GM19025 (cell line): ENCODE data around the gene SYNGAP1.
"Not testable (repeated sequence)": the region's sequence is repeated elsewhere in the genome, so short reads cannot be mapped to it uniquely, and the experiment has no call there.

Experiments
- ATAC-seq: cut with Tn5 transposase; IDR thresholded peaks from one replicate; pipeline ENCODE4 v1.9.1; 2021; ENCODE audit warnings: mild to moderate bottlenecking, low read depth, moderate library complexity; ENCODE audit not compliant: unreplicated experiment

Gene SYNGAP1

DNA sequence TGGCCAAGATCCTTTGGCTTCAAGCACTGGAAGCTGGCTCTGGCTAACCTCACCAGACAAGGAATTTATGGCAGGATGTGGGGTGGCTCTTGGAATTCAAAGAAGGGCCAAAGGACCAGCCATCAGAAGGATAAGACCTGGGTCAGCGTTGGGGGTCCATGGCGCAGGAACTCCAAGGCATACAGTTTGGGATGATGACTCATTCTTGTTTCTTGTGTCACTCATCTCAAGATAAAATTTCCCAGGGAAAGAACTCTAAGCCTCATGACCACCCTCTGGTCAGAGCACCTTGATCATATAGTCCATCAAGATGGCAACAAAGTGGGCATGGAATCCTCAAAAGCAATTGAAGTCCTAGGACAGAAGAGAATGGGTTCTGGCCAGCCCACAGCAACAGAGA is 39.4 kb downstream of the SYNGAP1 start:
- no peak for ATAC-seq

GRCh38 chr6:33466075-33466735 is 46.3 kb downstream of the SYNGAP1 start:
- ATAC-seq: no peak

DNA sequence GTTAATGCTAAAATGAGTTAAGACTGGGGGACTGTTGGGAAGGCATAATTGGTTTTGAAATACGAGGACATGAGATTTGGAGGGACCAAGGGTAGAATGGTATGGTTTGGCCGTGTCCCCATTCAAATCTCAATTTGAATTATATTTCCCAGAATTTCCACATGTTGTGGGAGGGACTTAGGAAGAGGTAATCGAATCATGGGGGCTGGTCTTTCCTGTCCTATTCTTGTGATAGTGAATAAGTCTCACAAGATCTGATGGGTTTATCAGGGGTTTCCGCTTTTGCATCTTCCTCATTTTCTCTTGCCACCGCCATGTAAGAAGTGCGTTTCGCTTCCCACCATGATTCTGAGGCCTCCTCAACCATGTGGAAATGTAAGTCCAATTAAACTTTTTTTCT is 47.2 kb downstream of the SYNGAP1 start:
- ATAC-seq: no peak

DNA sequence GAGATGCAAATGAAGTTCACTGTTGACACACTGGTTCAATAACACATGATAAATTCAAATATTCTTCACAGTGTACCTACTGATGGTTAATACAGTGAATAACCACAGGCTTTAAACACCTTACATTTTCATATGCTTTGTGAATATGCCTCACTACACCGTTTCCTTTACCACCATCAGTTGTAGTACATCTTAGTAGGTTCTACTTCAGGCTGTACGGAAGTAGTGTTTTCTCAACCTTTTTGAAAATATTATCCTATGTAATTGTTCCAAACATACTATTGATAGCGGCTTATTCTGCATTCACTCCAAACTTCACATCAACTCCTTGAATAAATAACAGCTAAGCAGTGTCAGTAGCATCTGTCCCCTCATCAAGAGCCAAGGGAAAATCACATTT is 49.8 kb downstream of the SYNGAP1 start:
- ATAC-seq: no peak

GRCh38 chr6:33477864-33478263 is 58.0 kb downstream of the SYNGAP1 start:
- no peak for ATAC-seq

DNA sequence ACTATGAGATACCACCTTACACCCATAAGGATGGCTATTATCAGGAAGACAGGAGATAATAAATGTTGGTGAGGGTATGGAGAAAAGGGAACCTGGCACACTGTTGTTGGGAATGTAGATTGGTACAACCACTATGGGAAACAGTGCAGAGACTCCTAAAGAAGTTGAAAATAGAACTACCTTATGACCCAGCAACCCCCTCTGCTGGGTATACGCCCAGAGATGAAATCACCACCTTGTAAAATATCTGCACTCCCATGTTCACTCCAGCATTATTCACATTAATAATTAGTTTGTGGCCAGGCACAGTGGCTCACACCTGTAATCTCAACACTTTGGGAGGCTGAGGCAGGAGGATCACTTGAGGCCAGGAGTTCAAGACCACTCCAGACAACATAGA is 61.3 kb downstream of the SYNGAP1 start:
- no peak for ATAC-seq

DNA sequence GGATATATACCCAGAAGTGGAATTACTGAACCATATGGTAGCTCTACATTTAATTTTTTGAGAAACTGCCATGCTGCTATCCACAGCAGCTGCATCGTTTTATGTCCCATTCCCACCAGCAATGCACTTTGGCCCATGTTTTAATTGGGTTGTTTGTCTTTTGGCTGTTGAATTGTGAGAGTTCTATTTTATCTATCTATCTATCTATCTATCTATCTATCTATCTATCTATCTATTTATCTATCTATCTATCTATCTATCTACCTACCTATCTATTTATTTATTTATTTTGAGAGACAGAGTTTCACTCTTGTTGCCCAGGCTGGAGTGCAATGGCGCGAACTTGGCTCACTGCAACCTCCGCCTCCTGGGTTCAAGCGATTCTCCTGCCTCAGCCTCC is 62.8 kb downstream of the SYNGAP1 start:
- not testable (repeated sequence) for ATAC-seq

- ATAC-seq: no peak
Observed at GRCh38 chr6:33483678-33484077, 63.8 kb downstream of the SYNGAP1 start.

- not testable (repeated sequence) for ATAC-seq
Observed at GRCh38 chr6:33484673-33485262, 64.9 kb downstream of the SYNGAP1 start.

DNA sequence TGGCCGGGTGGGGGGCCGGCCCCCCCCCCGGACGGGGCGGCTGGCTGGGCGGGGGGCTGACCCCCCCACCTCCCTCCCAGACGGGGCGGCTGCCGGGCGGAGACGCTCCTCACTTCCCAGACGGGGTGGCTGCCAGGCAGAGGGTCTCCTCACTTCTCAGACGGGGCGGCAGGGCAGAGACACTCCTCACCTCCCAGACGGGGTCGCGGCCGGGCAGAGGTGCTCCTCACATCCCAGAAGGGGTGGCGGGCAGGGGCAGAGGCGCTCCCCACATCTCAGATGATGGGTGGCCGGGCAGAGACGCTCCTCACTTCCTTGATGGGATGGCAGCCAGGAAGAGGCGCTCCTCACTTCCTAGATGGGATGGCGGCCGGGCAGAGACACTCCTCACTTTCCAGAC is 65.8 kb downstream of the SYNGAP1 start:
- not testable (repeated sequence) for ATAC-seq

DNA sequence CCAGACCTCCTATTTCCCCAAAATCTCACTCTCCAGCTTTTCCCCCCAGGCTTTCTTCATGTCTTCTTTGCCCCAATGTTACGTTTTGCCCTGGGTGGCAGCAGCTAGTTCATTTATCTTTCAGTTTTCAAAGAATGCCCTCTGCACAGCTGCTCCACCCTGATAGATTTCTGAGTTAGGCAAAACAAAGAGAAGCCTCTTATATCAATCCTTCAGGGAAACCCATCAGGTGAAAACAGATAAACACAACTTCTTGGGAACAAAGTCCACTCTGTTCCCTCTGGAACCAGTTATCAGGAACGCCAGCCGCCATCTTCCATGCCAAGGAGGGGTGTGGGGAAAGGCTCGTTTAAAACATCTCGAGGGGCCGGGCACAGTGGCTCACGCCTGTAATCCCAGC is 68.5 kb downstream of the SYNGAP1 start:
- ATAC-seq: no peak

DNA sequence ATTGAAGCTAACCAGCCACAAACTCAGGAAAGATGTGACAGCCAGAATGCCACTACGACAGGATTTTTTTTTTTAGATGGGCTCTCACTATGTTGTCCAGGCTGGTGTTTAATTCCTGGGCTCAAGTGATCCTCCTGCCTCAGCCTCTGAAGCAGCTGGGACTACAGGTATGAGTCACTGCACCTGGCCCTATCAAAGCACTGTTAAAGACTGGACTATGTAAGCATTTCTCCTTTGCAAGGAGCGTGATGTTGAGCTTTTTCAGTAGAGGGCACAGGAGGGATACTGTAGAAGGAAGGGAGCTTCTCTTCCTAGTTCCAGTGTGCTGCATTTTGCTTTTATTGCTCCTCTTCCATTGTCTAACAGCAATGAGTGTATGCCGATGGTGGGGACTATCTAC is 70.3 kb downstream of the SYNGAP1 start:
- no peak for ATAC-seq

- no peak for ATAC-seq
Observed at GRCh38 chr6:33490621-33491020, 70.8 kb downstream of the SYNGAP1 start.

- no peak for ATAC-seq
Observed at GRCh38 chr6:33492093-33492492, 72.2 kb downstream of the SYNGAP1 start.

- ATAC-seq: no peak
Observed at GRCh38 chr6:33497157-33497556, 77.3 kb downstream of the SYNGAP1 start.

DNA sequence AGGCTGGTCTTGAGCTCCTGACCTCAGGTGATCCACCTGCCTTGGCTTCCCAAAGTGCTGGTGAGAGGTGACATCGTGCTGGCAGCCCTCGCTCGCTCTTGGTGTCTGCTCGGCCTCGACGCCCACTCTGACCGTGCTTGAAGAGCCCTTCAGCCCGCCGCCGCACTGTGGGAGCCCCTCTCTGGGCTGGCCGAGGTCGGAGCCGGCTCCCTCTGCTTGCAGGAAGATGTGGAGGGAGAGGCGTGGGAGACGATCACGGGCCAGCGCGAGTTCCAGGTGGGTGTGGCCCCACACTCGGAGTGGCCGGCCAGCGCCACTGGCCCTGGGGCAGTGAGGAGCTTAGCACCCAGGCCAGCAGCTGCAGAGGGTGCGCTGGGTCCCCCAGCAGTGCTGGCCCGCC is 82.6 kb downstream of the SYNGAP1 start:
- ATAC-seq: no peak

DNA sequence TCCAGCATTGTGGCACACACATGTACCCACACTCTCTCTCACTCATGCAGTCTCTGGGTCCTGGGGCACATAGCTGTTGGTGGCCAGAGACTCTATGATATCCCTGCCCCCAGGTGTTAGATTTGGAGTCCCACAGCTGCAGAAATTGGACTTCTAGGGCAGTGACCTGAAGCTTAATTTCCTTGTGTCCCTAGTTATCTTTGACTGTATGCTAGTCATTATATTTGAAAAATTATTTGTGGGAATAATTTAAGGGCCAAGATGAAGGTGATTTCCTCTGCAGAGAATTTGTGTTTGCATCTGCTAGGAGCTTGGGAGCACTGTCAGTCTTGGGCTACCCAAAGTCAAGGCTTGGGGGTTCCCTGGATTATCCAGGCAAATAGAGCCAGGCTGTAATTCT is 84.6 kb downstream of the SYNGAP1 start:
- ATAC-seq: no peak
